Neuron (in vitro differentiated cells): Measurements from ENCODE around the gene OTOA.
"Not testable (repeated sequence)": the region's sequence is repeated elsewhere in the genome, so short reads cannot be mapped to it uniquely, and the experiment has no call there.

Experiments
- H2AFZ ChIP-seq: one replicate; pipeline ENCODE4 v1.6.1; 2013; ENCODE audit warnings: low read depth, mild to moderate bottlenecking, inconsistent platforms, low read length, moderate library complexity
- H3K27me3 ChIP-seq: one replicate; pipeline ENCODE4 v1.6.1; 2013; ENCODE audit warnings: low read length; ENCODE audit not compliant: insufficient read depth
- H3K36me3 ChIP-seq: one replicate; pipeline ENCODE4 v1.6.1; 2013; ENCODE audit warnings: low read length; ENCODE audit not compliant: insufficient read depth
- H3K4me1 ChIP-seq: one replicate; pipeline ENCODE4 v1.6.1; 2013; ENCODE audit warnings: low read length; ENCODE audit not compliant: insufficient read depth
- H3K4me3 ChIP-seq: 2 replicates; pipeline ENCODE4 v1.5.1; 2013; ENCODE audit warnings: mild to moderate bottlenecking, low read length, moderate library complexity
- H3K9me3 ChIP-seq: one replicate; pipeline ENCODE4 v1.6.1; 2013; ENCODE audit warnings: low read length

The OTOA gene

GRCh38 chr16:21720533-21720932 lies 56.8 kb downstream of the OTOA start:
- Histone ChIP-seq H3K36me3 (no peaks in the 10 kb centered on the region), H2AFZ (no peak overlapping the region), H3K4me3 (no peak overlapping the region), H3K9me3 (no peaks in the 10 kb centered on the region), H3K27me3 (no peaks in the 10 kb centered on the region), H3K4me1 (no peaks in the 10 kb centered on the region)

- no peaks in the 10 kb centered on the region for H3K27me3 ChIP-seq
- no peak overlapping the region for H3K4me3 ChIP-seq
- no peaks in the 10 kb centered on the region for H3K9me3 ChIP-seq
- no peaks in the 10 kb centered on the region for H3K36me3 ChIP-seq
- H2AFZ ChIP-seq, result no peak overlapping the region
- no peaks in the 10 kb centered on the region for H3K4me1 ChIP-seq
Observed at GRCh38 chr16:21722771-21723455, 59.1 kb downstream of the OTOA start.

GRCh38 chr16:21723532-21723931 lies 59.8 kb downstream of the OTOA start:
- Histone ChIP-seq H3K4me3 (no peak overlapping the region), H3K36me3 (no peaks in the 10 kb centered on the region), H3K4me1 (no peaks in the 10 kb centered on the region), H3K9me3 (no peaks in the 10 kb centered on the region), H3K27me3 (no peaks in the 10 kb centered on the region), H2AFZ (no peak overlapping the region)

GRCh38 chr16:21727344-21727743 lies 63.6 kb downstream of the OTOA start:
- H3K36me3 ChIP-seq, result no peaks in the 10 kb centered on the region
- no peak overlapping the region for H2AFZ ChIP-seq
- no peaks in the 10 kb centered on the region for H3K9me3 ChIP-seq
- H3K27me3 ChIP-seq, result no peaks in the 10 kb centered on the region
- H3K4me3 ChIP-seq, result no peak overlapping the region
- no peaks in the 10 kb centered on the region for H3K4me1 ChIP-seq

- H3K4me1 ChIP-seq, H3K36me3 ChIP-seq, H3K9me3 ChIP-seq, H3K27me3 ChIP-seq, H2AFZ ChIP-seq, H3K4me3 ChIP-seq: not testable (repeated sequence)
Observed at GRCh38 chr16:21731233-21731632, 67.5 kb downstream of the OTOA start.

GRCh38 chr16:21740637-21741036 lies 76.9 kb downstream of the OTOA start:
- not testable (repeated sequence) for H3K36me3 ChIP-seq, H3K4me3 ChIP-seq, H3K9me3 ChIP-seq, H3K4me1 ChIP-seq, H3K27me3 ChIP-seq, H2AFZ ChIP-seq

GRCh38 chr16:21756192-21757079 lies 92.7 kb downstream of the OTOA start:
- not testable (repeated sequence) for H3K4me3 ChIP-seq, H3K36me3 ChIP-seq, H3K27me3 ChIP-seq, H3K4me1 ChIP-seq, H3K9me3 ChIP-seq, H2AFZ ChIP-seq

- not testable (repeated sequence) for H3K9me3 ChIP-seq, H2AFZ ChIP-seq, H3K4me1 ChIP-seq, H3K27me3 ChIP-seq, H3K36me3 ChIP-seq, H3K4me3 ChIP-seq
Observed at GRCh38 chr16:21757080-21757671, 93.4 kb downstream of the OTOA start.

- H3K36me3 ChIP-seq, H3K27me3 ChIP-seq, H3K9me3 ChIP-seq, H2AFZ ChIP-seq, H3K4me3 ChIP-seq, H3K4me1 ChIP-seq: not testable (repeated sequence)
Observed at GRCh38 chr16:21768280-21768679, 104.5 kb downstream of the OTOA start.

GRCh38 chr16:21768810-21769209 lies 105.0 kb downstream of the OTOA start:
- H3K36me3 ChIP-seq, H3K4me3 ChIP-seq, H3K9me3 ChIP-seq, H2AFZ ChIP-seq, H3K4me1 ChIP-seq, H3K27me3 ChIP-seq: not testable (repeated sequence)

- H3K27me3 ChIP-seq, H3K4me3 ChIP-seq, H3K9me3 ChIP-seq, H3K4me1 ChIP-seq, H3K36me3 ChIP-seq, H2AFZ ChIP-seq: not testable (repeated sequence)
Observed at GRCh38 chr16:21769284-21769683, 105.5 kb downstream of the OTOA start.

GRCh38 chr16:21770584-21770983 lies 106.8 kb downstream of the OTOA start:
- H3K27me3 ChIP-seq, H2AFZ ChIP-seq, H3K9me3 ChIP-seq, H3K4me1 ChIP-seq, H3K36me3 ChIP-seq, H3K4me3 ChIP-seq: not testable (repeated sequence)

GRCh38 chr16:21772547-21773206 lies 108.9 kb downstream of the OTOA start:
- not testable (repeated sequence) for H3K27me3 ChIP-seq, H3K4me3 ChIP-seq, H3K4me1 ChIP-seq, H2AFZ ChIP-seq, H3K9me3 ChIP-seq, H3K36me3 ChIP-seq
